T-helper 1 cell (primary cell): Measurements from ENCODE around the gene TUBGCP6.

ENCODE experiments used
- DNase-seq, 5 donors: peaks; one replicate each; pipeline ENCODE4 v3.0.0-alpha.2; 2012 to 2020

The TUBGCP6 gene

GRCh38 chr22:50192436-50193204, 52.2 kb downstream of the TUBGCP6 start:
- DNase-seq, result peak in 2 of 5 donors; percentile 54 to 61

- peak; percentile 64 to 94 (median 77) for DNase-seq
These were observed 53.7 kb downstream of the TUBGCP6 start for GRCh38 chr22:50190941-50191741.

GRCh38 chr22:50190182-50190940, 54.5 kb downstream of the TUBGCP6 start:
- peak; percentile 66 to 89 (median 75) for DNase-seq

- DNase-seq, result peak in 1 of 5 donors; percentile 32
These were observed 55.0 kb downstream of the TUBGCP6 start for GRCh38 chr22:50189849-50190181.

- DNase-seq, result peak in 1 of 5 donors; percentile 7
These were observed 55.5 kb downstream of the TUBGCP6 start for GRCh38 chr22:50189184-50189848.

- no peak for DNase-seq
These were observed 56.5 kb downstream of the TUBGCP6 start for GRCh38 chr22:50188356-50188755.

GRCh38 chr22:50186761-50187523, 57.9 kb downstream of the TUBGCP6 start:
- peak in 1 of 5 donors; percentile 18 for DNase-seq

GRCh38 chr22:50186181-50186714, 58.6 kb downstream of the TUBGCP6 start:
- no peak for DNase-seq

GRCh38 chr22:50185375-50186087, 59.3 kb downstream of the TUBGCP6 start, which contains the start of gene TRABD:
TSS of gene TRABD (plus strand) at chr22:50185913. CDS start at chr22:50193061, 7,148 bp downstream.
- DNase-seq, result peak; percentile 82 to 92 (median 85)

- DNase-seq, result no peak
These were observed 59.9 kb downstream of the TUBGCP6 start for GRCh38 chr22:50184902-50185374.

- peak in 1 of 5 donors; percentile 6 for DNase-seq
These were observed 60.6 kb downstream of the TUBGCP6 start for GRCh38 chr22:50184004-50184901.

- DNase-seq, result peak in 1 of 5 donors; percentile 4
These were observed 61.5 kb downstream of the TUBGCP6 start for GRCh38 chr22:50183141-50183971.

GRCh38 chr22:50182176-50183081, 62.4 kb downstream of the TUBGCP6 start:
- DNase-seq, result no peak

GRCh38 chr22:50180727-50181521, 63.9 kb downstream of the TUBGCP6 start:
- peak in 1 of 5 donors; percentile 12 for DNase-seq

- DNase-seq, result no peak
These were observed 64.7 kb downstream of the TUBGCP6 start for GRCh38 chr22:50179937-50180726.
